ENCODE measurements around the gene SLC1A7.

DNA sequence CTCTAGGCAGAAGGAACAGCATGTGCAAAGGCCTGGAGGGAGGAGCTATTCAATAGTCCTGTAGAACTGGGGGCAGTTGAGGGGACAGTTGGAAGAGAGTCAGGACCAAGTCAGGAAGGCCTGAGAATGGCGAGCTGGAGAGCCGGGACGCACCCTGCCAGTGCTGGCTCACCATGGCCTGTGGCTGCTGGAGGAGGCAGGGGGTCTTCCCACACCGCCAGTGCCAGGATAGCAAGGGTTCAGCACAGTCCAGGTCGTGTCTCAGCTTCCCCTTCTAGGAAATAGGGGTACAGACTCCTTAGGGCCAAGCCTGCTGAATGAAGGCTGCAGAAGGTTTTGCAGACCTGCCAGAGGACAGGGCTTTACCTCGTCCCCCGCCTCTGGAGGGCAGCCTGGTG is 73.2 kb downstream of the SLC1A7 start:
- TF ChIP-seq GATA2 (IDR thresholded peaks at IDR 0.05; ENCODE audit: low read depth, low read length) (no peak), GATA3 (IDR thresholded peaks at IDR 0.05; ENCODE audit: low read depth, low read length) (no peak)

Measured in SH-SY5Y (cell line).